Right forelimb (tissue), 1 donor: Measurements from ENCODE around the gene CSMD2.

Experiments used
- DNase-seq: peaks from one replicate; pipeline ENCODE4 v3.0.0-alpha.2; 2018

CSMD2 gene

GRCh38 chr1:33623811-33624210 is 541.2 kb downstream of the CSMD2 start:
- DNase-seq = no peak

GRCh38 chr1:33622757-33623156 is 542.3 kb downstream of the CSMD2 start:
- DNase-seq = no peak

DNA sequence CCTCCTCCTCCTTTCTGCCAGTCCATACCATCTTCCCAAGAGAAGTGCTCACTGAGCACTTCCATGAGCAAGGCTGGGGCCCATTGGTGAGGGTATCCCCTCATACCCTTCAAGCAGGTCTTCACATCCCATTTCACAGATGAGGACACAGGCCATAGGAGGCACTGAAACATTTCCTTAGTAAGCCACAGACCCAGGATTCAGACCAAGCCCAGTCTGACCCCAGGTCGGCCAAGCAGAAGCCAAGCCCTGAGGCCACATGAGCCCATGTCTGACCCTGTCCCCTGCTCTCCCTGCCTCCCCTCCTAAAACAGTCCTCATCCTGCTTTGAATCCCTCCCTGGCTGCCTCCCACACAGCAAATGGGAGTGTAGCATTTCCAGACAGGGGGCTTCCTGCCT is 546.4 kb downstream of the CSMD2 start:
- DNase-seq = no peak

- no peak for DNase-seq
These were observed 547.6 kb downstream of the CSMD2 start for GRCh38 chr1:33617451-33617850.

- DNase-seq = no peak
These were observed 548.2 kb downstream of the CSMD2 start for GRCh38 chr1:33616780-33617179.

- no peak for DNase-seq
These were observed 549.5 kb downstream of the CSMD2 start for GRCh38 chr1:33615546-33615945.

DNA sequence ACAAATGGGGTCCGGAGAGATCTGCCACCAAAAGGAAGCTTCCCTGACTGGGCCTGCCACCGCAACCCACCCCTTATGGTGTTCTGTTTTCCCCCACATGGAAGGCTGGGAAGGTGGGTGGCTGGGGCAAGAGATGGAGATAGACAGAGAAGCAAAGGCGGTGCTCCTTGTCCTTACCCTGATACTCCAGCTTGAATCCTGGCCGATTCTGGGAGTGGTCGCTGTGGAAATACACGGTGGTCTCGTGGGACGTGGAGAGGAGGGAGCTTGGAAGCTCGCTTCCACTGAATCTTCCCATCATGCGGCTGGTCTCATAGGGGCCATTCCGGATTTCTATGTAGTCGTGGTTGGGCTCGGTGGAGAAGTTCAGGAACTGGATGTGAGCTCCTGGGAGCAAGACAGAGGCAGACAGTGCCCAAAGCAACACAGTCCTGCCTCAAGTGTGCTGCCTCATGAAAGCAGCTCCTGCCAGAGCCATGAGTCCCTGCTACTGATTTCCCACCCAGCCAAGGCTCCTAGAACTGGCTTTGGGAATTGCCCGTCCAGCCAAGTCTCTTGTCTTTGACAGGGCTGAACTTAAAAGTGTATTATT is 554.1 kb downstream of the CSMD2 start:
- no peak for DNase-seq

- DNase-seq = no peak
These were observed 554.6 kb downstream of the CSMD2 start for GRCh38 chr1:33610391-33610790.

DNA sequence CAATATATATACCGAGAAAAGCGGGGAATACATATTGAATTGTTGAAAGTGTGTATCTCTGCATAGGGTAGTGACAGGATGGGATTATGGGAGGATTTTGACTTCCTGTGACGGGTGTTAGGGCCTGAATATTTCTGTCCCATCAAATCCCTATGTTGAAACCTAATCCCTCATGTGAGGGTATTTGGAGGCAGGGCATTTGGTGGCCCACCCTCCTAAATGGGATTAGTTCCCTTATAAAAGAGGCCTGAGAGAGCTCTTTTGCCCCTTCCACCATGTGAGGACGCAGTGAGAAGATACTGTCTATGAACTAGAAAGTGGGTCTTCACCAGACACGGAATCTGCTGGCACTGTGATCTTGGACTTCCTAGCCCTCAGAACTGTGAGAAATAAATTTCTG is 555.3 kb downstream of the CSMD2 start:
- DNase-seq = no peak

DNA sequence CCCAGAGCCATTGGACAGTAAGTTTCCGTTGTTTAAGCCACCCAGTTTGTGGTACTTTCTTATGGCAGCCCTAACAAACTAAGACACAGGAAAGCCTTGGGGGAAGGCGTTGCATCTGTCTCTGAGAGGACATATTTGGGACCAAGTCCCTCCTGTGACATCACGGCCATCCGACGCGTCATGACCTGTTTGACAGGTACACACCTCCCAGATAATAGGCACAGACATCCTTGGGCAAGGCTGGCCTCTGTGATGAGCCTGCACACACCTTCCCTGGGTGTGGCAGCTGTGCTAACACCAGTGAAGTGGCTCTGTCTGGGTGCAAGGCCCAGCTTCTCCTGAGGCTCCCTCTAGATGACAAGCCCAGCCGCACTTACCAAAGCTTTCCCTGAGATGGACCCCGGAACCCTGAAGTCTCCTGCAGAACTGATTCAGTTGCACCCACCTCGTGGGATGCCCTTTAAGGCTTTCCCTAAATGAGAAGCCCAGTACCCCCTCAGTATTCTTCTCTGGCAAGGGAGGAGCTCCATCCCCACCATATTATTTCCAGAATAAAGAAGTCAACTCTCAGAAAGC is 556.1 kb downstream of the CSMD2 start:
- no peak for DNase-seq

GRCh38 chr1:33607444-33608005 is 557.5 kb downstream of the CSMD2 start:
- no peak for DNase-seq

DNA sequence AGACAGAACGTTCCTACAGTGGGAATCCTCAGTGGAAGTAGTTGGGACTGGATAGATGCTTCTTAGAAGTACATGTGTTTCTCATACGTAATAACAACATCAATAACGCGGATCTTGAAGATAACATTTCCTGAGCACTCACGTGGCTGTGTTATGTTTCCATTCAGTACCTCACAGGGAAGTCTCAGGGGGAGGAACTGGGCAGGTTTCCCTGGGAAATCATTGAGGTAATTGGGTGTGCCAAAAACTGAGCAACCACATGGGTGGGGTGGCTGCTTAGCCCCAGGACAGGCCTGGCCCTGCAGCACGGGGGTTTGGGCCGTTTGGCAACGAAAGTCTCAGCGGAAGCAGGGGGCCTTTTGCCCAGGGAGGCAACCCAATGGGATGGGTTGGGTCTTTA is 558.8 kb downstream of the CSMD2 start:
- DNase-seq = no peak

- DNase-seq = no peak
These were observed 562.8 kb downstream of the CSMD2 start for GRCh38 chr1:33602271-33602670.

DNA sequence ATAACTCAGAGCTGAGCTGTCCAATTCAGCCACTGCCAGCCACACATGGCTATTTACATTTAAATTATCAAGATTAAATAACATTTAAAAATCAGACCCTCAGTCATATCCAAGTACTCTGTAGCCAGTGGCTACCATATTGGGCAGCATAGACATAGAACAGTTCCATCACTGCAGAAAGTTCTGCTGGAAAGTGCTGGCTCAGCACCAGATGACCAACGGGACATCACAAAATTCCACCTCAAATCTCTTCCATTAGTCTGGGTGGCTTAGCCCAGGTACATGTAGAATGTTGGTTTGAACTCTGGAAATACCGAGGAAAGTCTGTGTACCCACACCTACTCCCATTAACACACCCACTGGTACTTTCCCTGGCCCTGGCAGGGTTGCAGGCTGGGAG is 563.3 kb downstream of the CSMD2 start:
- DNase-seq = no peak

DNA sequence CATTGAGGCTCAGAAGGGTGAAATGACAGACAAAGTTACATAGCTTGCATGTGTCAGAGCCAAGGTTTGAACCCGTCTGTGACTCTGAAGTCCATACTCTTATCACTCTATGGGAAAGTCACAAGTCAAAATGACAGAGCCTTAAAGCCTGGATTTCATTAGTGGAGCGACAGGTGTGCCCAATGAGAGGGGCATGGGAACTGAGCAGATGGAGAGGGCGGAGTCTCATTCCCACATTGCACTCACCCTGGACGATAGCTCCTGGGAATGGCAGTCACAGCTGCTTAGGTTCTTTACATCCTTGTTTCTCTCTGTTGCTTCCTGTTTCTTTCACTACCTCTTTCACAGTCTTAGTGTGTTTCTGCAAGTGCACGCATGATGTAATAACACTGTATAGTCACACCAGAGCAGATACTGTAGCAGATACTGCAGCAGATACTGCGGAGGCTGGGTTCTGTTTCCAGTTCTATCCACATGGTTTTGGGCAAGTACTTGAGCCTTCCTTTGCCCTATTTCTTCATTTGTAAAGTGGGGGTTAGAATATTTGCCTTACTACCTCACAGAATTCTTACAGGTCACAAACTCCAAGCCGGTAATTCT is 565.4 kb downstream of the CSMD2 start:
- no peak for DNase-seq

GRCh38 chr1:33588726-33589125 is 576.3 kb downstream of the CSMD2 start:
- no peak for DNase-seq

DNA sequence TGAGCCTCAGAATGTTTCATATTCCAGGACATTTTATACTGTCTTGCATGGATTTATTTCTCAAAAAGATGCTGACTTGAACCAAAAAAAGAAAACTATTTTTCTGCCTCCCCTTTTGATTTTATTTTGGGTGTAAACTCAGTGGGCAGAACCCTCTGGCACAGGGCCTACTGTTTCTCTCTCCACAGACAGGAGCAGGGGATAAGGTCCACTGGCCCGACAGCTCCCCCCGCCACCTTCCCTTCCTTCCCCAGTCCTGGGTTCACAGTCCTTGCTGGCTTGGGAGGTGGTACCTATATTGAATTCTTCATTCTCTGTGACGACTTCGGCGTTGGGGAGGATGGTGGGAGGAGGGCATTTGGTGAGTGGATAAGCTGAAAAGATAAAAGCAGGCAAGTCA is 578.2 kb downstream of the CSMD2 start:
- DNase-seq = no peak

- no peak for DNase-seq
These were observed 578.9 kb downstream of the CSMD2 start for GRCh38 chr1:33586106-33586505.

DNA sequence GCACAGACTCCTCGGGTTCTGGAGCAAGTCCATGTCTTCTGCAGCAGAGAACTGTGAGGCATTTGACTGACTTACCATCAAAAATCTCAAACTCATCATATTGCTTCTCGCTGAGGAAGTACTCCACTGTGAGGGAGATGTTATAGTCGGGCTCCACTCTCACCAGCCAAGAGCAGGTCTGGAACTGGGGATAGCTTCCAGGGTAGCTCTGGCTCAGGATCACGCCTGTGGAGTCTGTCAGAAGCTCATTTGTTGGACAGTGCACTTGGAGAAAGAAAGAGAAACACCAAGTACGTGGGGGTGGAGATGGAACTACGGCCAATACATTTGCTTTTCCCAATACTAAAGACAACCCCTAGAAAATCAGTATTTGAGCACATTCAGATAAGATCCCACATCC is 581.5 kb downstream of the CSMD2 start:
- no peak for DNase-seq

DNA sequence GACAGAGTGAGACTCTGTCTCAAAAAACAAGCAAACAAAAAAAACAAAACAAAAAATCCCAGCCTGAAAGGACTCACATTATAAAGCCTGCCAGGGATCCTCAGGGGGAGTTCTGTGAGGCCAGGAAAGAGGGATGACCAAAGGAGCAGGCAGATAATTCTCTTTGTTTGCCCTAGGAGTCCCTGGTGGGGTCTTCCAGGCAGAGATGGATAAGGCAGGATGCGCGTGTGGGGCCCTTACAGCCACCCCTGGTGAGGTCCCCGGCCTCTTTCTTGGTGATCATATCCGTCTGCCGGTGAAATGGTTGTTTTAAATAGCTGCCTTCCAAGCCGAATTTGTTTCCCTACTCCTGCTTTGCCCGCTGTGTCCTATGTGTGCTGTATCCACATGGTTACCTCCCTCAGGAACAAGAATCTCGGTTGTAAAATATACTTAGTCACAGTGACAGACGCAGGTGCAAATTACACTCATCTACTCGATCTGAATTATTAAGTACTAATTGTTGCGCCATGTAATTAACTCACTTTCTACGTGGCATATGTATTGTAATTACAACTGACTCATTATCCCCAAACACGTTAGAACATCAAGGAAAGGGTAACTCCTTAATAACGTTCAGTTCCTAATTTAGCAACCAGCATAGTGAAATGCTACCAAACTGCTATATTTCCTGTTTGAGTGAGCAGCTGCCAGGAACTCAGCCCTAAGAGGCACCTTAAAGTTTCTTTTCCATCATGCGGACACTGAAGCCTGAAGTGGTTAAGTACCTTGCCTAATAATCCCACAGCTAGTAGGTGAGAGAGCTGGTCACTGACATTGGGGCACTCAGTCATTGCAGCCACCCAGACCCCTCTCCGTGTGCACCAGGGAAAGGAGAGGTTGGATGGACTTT is 586.2 kb downstream of the CSMD2 start:
- no peak for DNase-seq

DNA sequence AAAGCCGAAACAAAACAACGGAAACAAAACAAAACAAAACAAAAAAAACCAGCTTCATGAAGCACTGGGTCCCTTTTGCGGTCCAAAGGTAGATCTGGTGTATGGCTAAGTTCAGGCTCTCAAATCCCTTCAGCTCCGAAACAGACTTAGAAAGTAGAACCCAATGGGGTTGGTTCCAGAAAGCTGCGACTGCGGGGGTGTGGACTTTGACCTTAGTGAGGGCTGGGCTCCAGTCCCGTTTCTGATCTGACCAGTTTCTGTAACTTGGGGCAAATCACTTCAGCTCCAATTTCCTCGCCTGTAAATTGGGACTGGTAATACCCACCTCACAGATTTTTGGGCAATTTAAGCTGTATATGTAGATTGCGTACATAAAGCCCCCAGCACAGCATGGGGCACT is 587.4 kb downstream of the CSMD2 start:
- DNase-seq = no peak

DNA sequence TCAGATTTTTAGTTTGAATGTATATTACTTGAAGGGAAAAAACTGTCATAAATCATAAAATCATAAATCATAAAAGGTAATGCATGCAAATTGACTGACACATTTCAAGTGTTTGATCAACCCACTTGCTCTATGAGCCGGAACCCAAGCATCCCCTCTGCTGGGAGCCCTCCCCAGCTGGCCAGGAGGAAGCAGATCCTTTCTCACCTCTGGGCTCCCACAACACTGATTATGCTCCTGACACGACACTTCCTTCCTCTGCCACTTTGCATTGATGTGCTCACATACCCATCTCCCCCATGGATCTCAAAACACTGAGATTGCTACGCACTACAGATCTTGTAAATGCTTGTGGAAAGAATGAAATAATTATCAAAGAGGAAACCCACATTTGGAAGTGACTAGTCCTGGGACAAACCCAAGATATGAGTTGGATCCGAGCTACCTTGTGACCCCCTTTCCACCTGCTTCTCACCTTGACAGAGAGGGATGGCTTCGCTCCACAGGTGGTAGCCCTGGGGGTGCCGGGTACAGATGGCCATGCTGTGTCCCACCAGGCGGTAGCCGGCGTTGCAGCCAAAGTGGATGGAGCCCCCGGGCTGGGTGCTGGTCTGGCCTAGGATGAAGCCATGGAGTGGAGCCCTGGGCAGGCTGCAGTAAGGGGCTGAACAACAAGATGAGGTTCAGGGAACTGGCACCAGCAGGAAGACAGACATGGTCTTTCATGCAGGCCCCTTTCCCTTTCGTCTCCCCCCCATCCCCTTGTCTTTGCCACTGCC is 588.0 kb downstream of the CSMD2 start:
- DNase-seq = no peak
